Keratinocyte (primary cell): Measurements from ENCODE around the gene C4orf50.

Source experiments
- CTCF ChIP-seq, 3 experiments: IDR thresholded peaks in 1 of 3; conservative IDR thresholded peaks in 1 of 3; optimal IDR thresholded peaks in 1 of 3; 2 replicates in 2 of 3; 3 replicates in 1 of 3; pipeline versions ENCODE3 to v1.5.1; 2011; ENCODE audit warnings: low read length in 3 of 3, mild to moderate bottlenecking in 3 of 3, moderate library complexity in 2 of 3, control low read depth in 1 of 3, inconsistent platforms in 1 of 3; ENCODE audit not compliant: insufficient read depth in 2 of 3; ENCODE audit errors: extremely low read depth in 1 of 3
- EZH2 ChIP-seq: IDR thresholded peaks from one replicate; pipeline ENCODE4 v1.6.1; 2012; ENCODE audit warnings: inconsistent platforms, mild to moderate bottlenecking, low read length, moderate library complexity

- TF ChIP-seq CTCF (optimal IDR thresholded peaks at IDR 0.05 in 1 of 3, IDR thresholded peaks at IDR 0.05 in 1 of 3, conservative IDR thresholded peaks at IDR 0.05 in 1 of 3; ENCODE audit: extremely low read depth in 1 of 3, insufficient read depth in 2 of 3, low read length in 3 of 3) (no peak), EZH2 (no peak)
Observed at GRCh38 chr4:5865896-5866599, 152.2 kb downstream of the C4orf50 start.
